CD14-positive monocyte (primary cell): ENCODE data around the gene CTDP1. TPM values are rescaled to one million over a fixed set of nuclear protein-coding genes. Genes with fewer than 3 reads are reported as not detected.

Source experiments
- DNase-seq, 3 donors: peaks; one replicate each; pipeline ENCODE4 v3.0.0-alpha.2; 2011 to 2022
- H2AFZ ChIP-seq: 2 replicates; pipeline ENCODE4 v1.6.0; 2012; ENCODE audit warnings: mild to moderate bottlenecking, low read depth, low read length, inconsistent platforms; ENCODE audit not compliant: insufficient read depth, poor library complexity, severe bottlenecking
- H3K27ac ChIP-seq, 2 donors: 1 replicate in 1 of 2; 2 replicates in 1 of 2; pipeline ENCODE4 v1.5.1; 2012 to 2013; ENCODE audit warnings: low read length in 2 of 2, control low read depth in 1 of 2, inconsistent platforms in 1 of 2, low read depth in 1 of 2, mild to moderate bottlenecking in 1 of 2
- H3K27me3 ChIP-seq, 2 donors: one replicate each; pipeline versions ENCODE4 v1.6.0 to v1.6.1; 2011 to 2013; ENCODE audit warnings: low read length in 2 of 2; ENCODE audit not compliant: control insufficient read depth in 2 of 2, insufficient read depth in 2 of 2
- H3K36me3 ChIP-seq, 2 donors: replicated peaks in 1 of 2; 1 replicate in 1 of 2; 2 replicates in 1 of 2; pipeline versions ENCODE4 v1.5.1 to v1.6.1; 2012 to 2013; ENCODE audit warnings: low read length in 2 of 2, control low read depth in 1 of 2, inconsistent platforms in 1 of 2, mild to moderate bottlenecking in 1 of 2; ENCODE audit not compliant: insufficient read depth in 2 of 2, control insufficient read depth in 1 of 2
- H3K4me1 ChIP-seq, 2 donors: 1 replicate in 1 of 2; 2 replicates in 1 of 2; pipeline versions ENCODE4 v1.5.1 to v1.6.1; 2012 to 2013; ENCODE audit warnings: low read length in 2 of 2, control low read depth in 1 of 2, inconsistent platforms in 1 of 2, mild to moderate bottlenecking in 1 of 2, moderate library complexity in 1 of 2; ENCODE audit not compliant: insufficient read depth in 2 of 2, control insufficient read depth in 1 of 2
- H3K4me2 ChIP-seq: replicated peaks from 2 replicates; pipeline ENCODE3; 2012; ENCODE audit warnings: low read length, moderate library complexity, mild to moderate bottlenecking; ENCODE audit not compliant: poor library complexity, severe bottlenecking; ENCODE audit errors: extremely low read depth
- H3K4me3 ChIP-seq, 3 experiments: fragments of 200-600 bp in 1 of 3; sonication (generic) in 1 of 3; replicated peaks in 1 of 3; 1 replicate in 2 of 3; 2 replicates in 1 of 3; pipeline ENCODE4 v1.5.1; 2011 to 2013; ENCODE audit warnings: low read length in 3 of 3, mild to moderate bottlenecking in 3 of 3, control low read depth in 2 of 3, low read depth in 2 of 3, inconsistent platforms in 1 of 3, moderate library complexity in 1 of 3
- H3K79me2 ChIP-seq: 2 replicates; pipeline ENCODE4 v1.6.0; 2012; ENCODE audit warnings: mild to moderate bottlenecking, control low read depth, inconsistent platforms, low read length, moderate library complexity; ENCODE audit not compliant: insufficient read depth
- H3K9ac ChIP-seq: 2 replicates; pipeline ENCODE4 v1.6.0; 2017; ENCODE audit warnings: low read length, mild to moderate bottlenecking; ENCODE audit not compliant: insufficient read depth, poor library complexity, severe bottlenecking
- H3K9me3 ChIP-seq, 2 donors: replicated peaks in 1 of 2; 1 replicate in 1 of 2; 2 replicates in 1 of 2; pipeline versions ENCODE4 v1.5.1 to v1.6.1; 2012 to 2013; ENCODE audit warnings: low read length in 2 of 2, control low read depth in 1 of 2; ENCODE audit not compliant: control insufficient read depth in 1 of 2, insufficient read depth in 1 of 2
- H4K20me1 ChIP-seq: 2 replicates; pipeline ENCODE4 v1.6.0; 2012; ENCODE audit warnings: mild to moderate bottlenecking, low read length, control low read depth, moderate library complexity; ENCODE audit not compliant: insufficient read depth
- H3K27ac Mint-ChIP-seq, 7 donors: one replicate each; pipeline ENCODE4 v1.8.0; 2020; ENCODE audit warnings: mild to moderate bottlenecking in 7 of 7, mixed read lengths in 7 of 7, moderate library complexity in 6 of 7, inconsistent platforms in 2 of 7
- H3K27me3 Mint-ChIP-seq, 3 donors: one replicate each; pipeline ENCODE4 v1.8.0; 2021 to 2022; ENCODE audit warnings: low read depth in 3 of 3, mild to moderate bottlenecking in 3 of 3, mixed read lengths in 3 of 3, moderate library complexity in 3 of 3, inconsistent platforms in 1 of 3
- H3K36me3 Mint-ChIP-seq, 2 donors: one replicate each; pipeline ENCODE4 v1.8.0; 2020; ENCODE audit warnings: mixed read lengths in 2 of 2, inconsistent platforms in 1 of 2, mild to moderate bottlenecking in 1 of 2
- H3K4me1 Mint-ChIP-seq: one replicate; pipeline ENCODE4 v1.8.0; 2020; ENCODE audit warnings: mild to moderate bottlenecking, mixed read lengths
- H3K4me3 Mint-ChIP-seq, 2 donors: one replicate each; pipeline ENCODE4 v1.8.0; 2020; ENCODE audit warnings: mild to moderate bottlenecking in 2 of 2, mixed read lengths in 2 of 2, moderate library complexity in 1 of 2
- H3K9me3 Mint-ChIP-seq, 7 donors: one replicate each; pipeline ENCODE4 v1.8.0; 2020 to 2022; ENCODE audit warnings: mixed read lengths in 7 of 7, mild to moderate bottlenecking in 6 of 7, moderate library complexity in 6 of 7, inconsistent platforms in 2 of 7
- WGBS: methylation state at CpG from one replicate; pipeline ENCODE4 v1.1.5; 2013; ENCODE audit warnings: missing lambda C conversion rate; ENCODE audit not compliant: insufficient coverage; 5-methylcytosine and 5-hydroxymethylcytosine counted together
- intact Hi-C, 2 donors: fragments of 100-400 bp; cut with micrococcal nuclease; formaldehyde crosslinking; loops; one replicate each; pipeline versions ENCODE4 v1.15.0 to v1.15.1; 2023
- polyA plus RNA-seq, 3 donors: library from polyadenylated mRNA; depleted of rRNA in 1 of 3; unstranded in 2 of 3; stranded (reverse) in 1 of 3; fragments of 300-500 nt in 2 of 3; fragments of >200 nt in 1 of 3; fragmentation: Illumina TruSeq in 2 of 3; gene quantifications; 1 replicate in 2 of 3; 2 replicates in 1 of 3; pipeline ENCODE4 v1.2.3, GENCODE V29; 2012 to 2021
- TF ChIP-seq, protein P1 (sequence below): fragments of 200-600 bp; IDR thresholded peaks from one replicate; pipeline ENCODE4 v1.8.0; 2022; ENCODE audit warnings: antibody characterized with exemption, mild to moderate bottlenecking

Gene CTDP1
- polyA plus RNA-seq, 3 donors, result 9.1 to 13.9 (median 9.1) TPM

DNA sequence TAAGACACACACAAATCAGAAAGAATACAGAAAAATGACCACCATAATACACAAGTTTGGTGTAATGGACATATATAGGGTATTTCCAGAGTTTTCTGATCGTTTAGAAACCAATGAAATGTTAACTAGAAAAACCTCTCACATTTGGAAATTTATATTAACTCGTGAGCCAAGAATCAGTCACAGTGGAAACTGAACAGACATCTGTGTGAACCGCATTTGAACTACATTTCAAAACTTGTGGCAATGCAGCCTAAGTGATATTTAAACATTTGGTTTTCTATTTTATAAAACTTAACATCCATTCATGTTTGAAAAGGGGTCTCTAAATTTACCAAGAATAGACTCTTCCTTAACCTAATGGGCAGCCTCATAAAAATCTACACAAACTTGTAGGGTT is 89.1 kb downstream of the CTDP1 start:
- TF ChIP-seq, protein P1, sequence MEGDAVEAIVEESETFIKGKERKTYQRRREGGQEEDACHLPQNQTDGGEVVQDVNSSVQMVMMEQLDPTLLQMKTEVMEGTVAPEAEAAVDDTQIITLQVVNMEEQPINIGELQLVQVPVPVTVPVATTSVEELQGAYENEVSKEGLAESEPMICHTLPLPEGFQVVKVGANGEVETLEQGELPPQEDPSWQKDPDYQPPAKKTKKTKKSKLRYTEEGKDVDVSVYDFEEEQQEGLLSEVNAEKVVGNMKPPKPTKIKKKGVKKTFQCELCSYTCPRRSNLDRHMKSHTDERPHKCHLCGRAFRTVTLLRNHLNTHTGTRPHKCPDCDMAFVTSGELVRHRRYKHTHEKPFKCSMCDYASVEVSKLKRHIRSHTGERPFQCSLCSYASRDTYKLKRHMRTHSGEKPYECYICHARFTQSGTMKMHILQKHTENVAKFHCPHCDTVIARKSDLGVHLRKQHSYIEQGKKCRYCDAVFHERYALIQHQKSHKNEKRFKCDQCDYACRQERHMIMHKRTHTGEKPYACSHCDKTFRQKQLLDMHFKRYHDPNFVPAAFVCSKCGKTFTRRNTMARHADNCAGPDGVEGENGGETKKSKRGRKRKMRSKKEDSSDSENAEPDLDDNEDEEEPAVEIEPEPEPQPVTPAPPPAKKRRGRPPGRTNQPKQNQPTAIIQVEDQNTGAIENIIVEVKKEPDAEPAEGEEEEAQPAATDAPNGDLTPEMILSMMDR, result no peak
- Histone ChIP-seq H3K27me3 (no peaks in the 10 kb centered on the region), H3K4me3 (no peak overlapping the region), H3K4me2 (no peak overlapping the region), H3K9me3 (peaks cover 5 to 21% of the 10 kb centered on the region in 2 donors), H3K27ac (no peak overlapping the region), H2AFZ (no peak overlapping the region), H4K20me1 (no peaks in the 10 kb centered on the region), H3K36me3 (no peaks in the 10 kb centered on the region), H3K4me1 (no peaks in the 10 kb centered on the region), H3K79me2 (no peaks in the 10 kb centered on the region), H3K9ac (no peak overlapping the region)
- Mint-ChIP-seq H3K27me3 (peaks cover 4 to 5% (median 4%) of the 10 kb centered on the region in 3 donors), H3K4me3 (no peak overlapping the region), H3K4me1 (no peaks in the 10 kb centered on the region), H3K36me3 (no peaks in the 10 kb centered on the region), H3K27ac (no peak overlapping the region), H3K9me3 (peaks cover 4 to 21% (median 18%) of the 10 kb centered on the region in 7 donors)
- intact Hi-C loops, result no loop called here
- WGBS, result no CpG with 5 or more reads among the region's 3 CpGs
- DNase-seq, result no peak

GRCh38 chr18:79769698-79770500 is 90.3 kb downstream of the CTDP1 start:
- Mint-ChIP-seq H3K27me3 (peaks cover 3 to 8% (median 4%) of the 10 kb centered on the region in 3 donors), H3K9me3 (peaks cover 4 to 21% (median 18%) of the 10 kb centered on the region in 7 donors), H3K4me1 (no peaks in the 10 kb centered on the region), H3K4me3 (no peak overlapping the region), H3K27ac (no peak overlapping the region), H3K36me3 (no peaks in the 10 kb centered on the region)
- Histone ChIP-seq H3K9ac (no peak overlapping the region), H3K27ac (no peak overlapping the region), H3K27me3 (no peaks in the 10 kb centered on the region), H3K4me1 (no peaks in the 10 kb centered on the region), H2AFZ (no peak overlapping the region), H3K4me2 (no peak overlapping the region), H4K20me1 (no peaks in the 10 kb centered on the region), H3K9me3 (peaks cover 5 to 21% of the 10 kb centered on the region in 2 donors), H3K4me3 (no peak overlapping the region), H3K79me2 (no peaks in the 10 kb centered on the region), H3K36me3 (no peaks in the 10 kb centered on the region)
- DNase-seq, result no peak
- intact Hi-C loops, result loop anchor here in 1 of 2 donors (10.0 kb wide), 1 partner anchor 65 kb away; no protein-coding TSS in a partner anchor
- WGBS, result 86% methylated on average over 30 of the region's 31 CpGs
- TF ChIP-seq, protein P1, result no peak
